Neural crest cell (in vitro differentiated cells): Measurements from ENCODE around the gene HECA. TPM values are rescaled to one million over a fixed set of nuclear protein-coding genes. Genes with fewer than 3 reads are reported as not detected.
"Not testable (repeated sequence)": the region's sequence is repeated elsewhere in the genome, so short reads cannot be mapped to it uniquely, and the experiment has no call there.

Experiments
- DNase-seq: peaks from one replicate; pipeline ENCODE4 v3.0.0; 2021; ENCODE audit warnings: low read depth, mixed read lengths, low spot score
- H3K27ac Mint-ChIP-seq: one replicate; pipeline ENCODE4 v1.8.0; 2021; ENCODE audit warnings: mild to moderate bottlenecking, mixed read lengths; ENCODE audit not compliant: unreplicated experiment
- H3K27me3 Mint-ChIP-seq: 2 replicates; pipeline ENCODE4 v1.8.0; 2021; ENCODE audit warnings: low read depth, mild to moderate bottlenecking, mixed read lengths
- H3K36me3 Mint-ChIP-seq: 2 replicates; pipeline ENCODE4 v1.8.0; 2021; ENCODE audit warnings: low read depth, mild to moderate bottlenecking, mixed read lengths
- H3K4me1 Mint-ChIP-seq: 2 replicates; pipeline ENCODE4 v1.8.0; 2021; ENCODE audit warnings: mixed read lengths
- H3K4me3 Mint-ChIP-seq: one replicate; pipeline ENCODE4 v1.8.0; 2021; ENCODE audit warnings: mild to moderate bottlenecking, mixed read lengths
- H3K9me3 Mint-ChIP-seq: 2 replicates; pipeline ENCODE4 v1.8.0; 2021; ENCODE audit warnings: mixed read lengths
- CTCF ChIP-seq: fragments of 200-600 bp; sonication (generic); conservative IDR thresholded peaks from 2 replicates; pipeline ENCODE4 v1.5.0; 2021; ENCODE audit warnings: antibody characterized with exemption, mild to moderate bottlenecking
- total RNA-seq: library from RNA; stranded (reverse); gene quantifications from 2 replicates; pipeline ENCODE4 v1.2.1, GENCODE V29; 2021

Gene HECA
- total RNA-seq, 1 donor from 2014 or later, result 8.6 TPM

GRCh38 chr6:139205843-139206242, 71.0 kb downstream of the HECA start:
- Mint-ChIP-seq H3K9me3 (peaks cover 20% of the 10 kb centered on the region), H3K27ac (no peak overlapping the region), H3K27me3 (no peaks in the 10 kb centered on the region), H3K4me1 (no peaks in the 10 kb centered on the region), H3K36me3 (peaks cover 21% of the 10 kb centered on the region), H3K4me3 (no peak overlapping the region)
- no peak for DNase-seq
- TF ChIP-seq CTCF, result no peak

DNA sequence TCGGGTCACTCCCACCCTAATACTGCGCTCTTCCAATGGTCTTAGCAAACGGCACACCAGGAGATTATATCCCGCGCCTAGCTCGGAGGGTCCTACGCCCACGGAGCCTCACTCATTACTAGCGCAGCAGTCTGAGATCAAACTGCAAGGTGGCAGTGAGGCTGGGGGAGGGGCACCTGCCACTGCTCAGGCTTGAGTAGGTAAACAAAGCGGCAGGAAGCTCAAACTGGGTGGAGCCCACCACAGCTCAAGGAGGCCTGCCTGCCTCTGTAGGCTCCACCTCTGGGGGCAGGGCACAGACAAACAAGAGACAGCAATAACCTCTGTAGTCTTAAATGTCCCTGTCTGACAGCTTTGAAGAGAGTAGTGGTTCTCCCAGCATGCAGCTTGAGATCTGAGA, 75.9 kb downstream of the HECA start:
- Mint-ChIP-seq H3K9me3 (peaks cover 15% of the 10 kb centered on the region), H3K36me3 (peaks cover 26% of the 10 kb centered on the region)
- H3K4me1 Mint-ChIP-seq, result not testable (repeated sequence)

DNA sequence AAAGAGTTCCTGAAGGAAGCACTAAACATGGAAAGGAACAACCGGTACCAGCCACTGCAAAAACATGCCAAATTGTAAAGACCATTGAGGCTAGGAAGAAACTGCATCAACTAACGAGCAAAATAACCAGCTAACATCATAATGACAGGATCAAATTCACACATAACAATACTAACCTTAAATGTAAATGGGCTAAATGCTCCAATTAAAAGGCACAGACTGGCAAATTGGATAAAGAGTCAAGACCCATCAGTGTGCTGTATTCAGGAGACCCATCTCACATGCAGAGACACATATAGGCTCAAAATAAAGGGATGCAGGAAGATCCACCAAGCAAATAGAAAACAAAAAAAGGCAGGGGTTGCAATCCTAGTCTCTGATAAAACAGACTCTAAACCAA, 77.6 kb downstream of the HECA start:
- H3K36me3 Mint-ChIP-seq, result peaks cover 18% of the 10 kb centered on the region
- H3K27me3 Mint-ChIP-seq, H3K9me3 Mint-ChIP-seq, H3K4me3 Mint-ChIP-seq, DNase-seq, H3K27ac Mint-ChIP-seq, H3K4me1 Mint-ChIP-seq: not testable (repeated sequence)

More for the DNA sequence above, 75.9 kb downstream of the HECA start:
- not testable (repeated sequence) for DNase-seq, H3K4me3 Mint-ChIP-seq, H3K27ac Mint-ChIP-seq, H3K27me3 Mint-ChIP-seq

DNA sequence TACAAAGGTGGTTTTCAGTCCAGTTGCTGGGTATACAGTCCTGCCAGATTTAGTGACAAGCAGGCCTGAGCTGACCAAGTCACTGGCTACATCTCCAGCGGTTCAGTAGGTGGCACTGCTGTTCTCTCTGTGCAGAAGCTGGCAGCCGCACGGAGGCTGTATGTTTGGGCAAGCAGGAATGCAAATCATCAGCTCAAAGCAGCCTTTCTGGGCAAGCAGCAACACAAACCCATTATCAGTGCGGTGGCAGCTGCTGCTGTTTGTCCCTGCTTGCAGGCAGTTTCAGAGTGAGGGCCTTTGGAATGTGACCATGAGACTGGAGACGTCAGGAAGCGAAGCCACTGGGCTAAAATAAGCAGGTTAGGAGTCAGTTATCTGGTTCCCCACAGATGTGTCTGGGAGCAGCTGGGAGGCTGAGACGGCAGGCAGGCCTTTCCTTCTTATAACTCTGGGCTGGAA, 84.4 kb downstream of the HECA start:
- DNase-seq, result peak; percentile 53
- H3K4me3 Mint-ChIP-seq, result no peak overlapping the region
- no peaks in the 10 kb centered on the region for H3K27me3 Mint-ChIP-seq
- peaks cover 6% of the 10 kb centered on the region for H3K4me1 Mint-ChIP-seq
- TF ChIP-seq CTCF, result peak; percentile 73
- H3K36me3 Mint-ChIP-seq, result no peaks in the 10 kb centered on the region
- H3K27ac Mint-ChIP-seq, result no peak overlapping the region
- H3K9me3 Mint-ChIP-seq, result no peaks in the 10 kb centered on the region

DNA sequence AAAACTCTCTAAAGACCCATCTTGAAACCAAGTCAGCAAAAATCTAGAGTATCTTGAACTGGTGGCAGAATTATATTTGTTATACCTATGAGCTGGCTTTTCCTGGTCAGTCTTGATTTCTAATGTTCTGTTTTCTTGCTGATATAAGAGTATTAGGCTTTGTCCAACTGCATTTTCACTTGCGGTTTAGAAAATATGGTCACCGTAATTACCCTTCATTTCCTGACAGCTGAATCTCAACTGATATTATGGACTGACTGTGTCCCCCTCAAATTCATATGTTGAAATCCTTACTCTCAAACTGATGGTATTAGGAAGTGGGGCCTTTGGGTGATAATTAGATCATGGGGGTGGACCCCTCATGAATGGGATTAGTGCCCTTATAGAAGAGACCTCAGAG, 84.9 kb downstream of the HECA start:
- Mint-ChIP-seq H3K27ac (no peak overlapping the region), H3K9me3 (no peaks in the 10 kb centered on the region), H3K4me1 (peaks cover 6% of the 10 kb centered on the region), H3K4me3 (no peak overlapping the region), H3K36me3 (no peaks in the 10 kb centered on the region), H3K27me3 (no peaks in the 10 kb centered on the region)
- no peak for DNase-seq
- TF ChIP-seq CTCF, result no peak

GRCh38 chr6:139228387-139228786, 93.5 kb downstream of the HECA start:
- H3K4me3 Mint-ChIP-seq, H3K4me1 Mint-ChIP-seq, H3K27me3 Mint-ChIP-seq, H3K36me3 Mint-ChIP-seq, H3K27ac Mint-ChIP-seq, DNase-seq, H3K9me3 Mint-ChIP-seq: not testable (repeated sequence)

Other genes starting within 250 kb of the HECA start
- gene REPS1, start 146.8 kb upstream of the HECA start, total RNA-seq, result 56.5 and 61.1 TPM in 2 replicates
- 66.8 and 66.9 TPM in 2 replicates for gene ABRACL, start 106.3 kb upstream of the HECA start, total RNA-seq
- 0.61 and 0.65 TPM in 2 replicates for gene TXLNB, start 156.9 kb downstream of the HECA start, total RNA-seq
- gene CITED2, start 239.6 kb downstream of the HECA start, total RNA-seq, result 122 and 126 TPM in 2 replicates